ENCODE results near the gene CENPX. TPM values are rescaled to one million over a fixed set of nuclear protein-coding genes. Genes with fewer than 3 reads are reported as not detected.
A peak's percentile ranks its signal among the peaks of the same experiment; 100 is the strongest.

The CENPX gene
- total and polyA plus RNA-seq, 2 donors (not counting 3 experiments of a cell fraction or from before 2014, with no cell fraction given): 56.2 to 67.2 TPM

- ChIA-PET CTCF (interaction anchor here (4.1 kb wide), 1 partner anchor 17 kb away, joined by 18 read pairs; the partner anchor contains the start of gene NOTUM), POLR2A (no interaction called here)
- intact Hi-C loops (cut with micrococcal nuclease): loop anchor here (5.0 kb wide), 3 partner anchors 40 to 120 kb away; partner anchors contain the start of genes CENPX, FASN, LRRC45 and PYCR1
- TF ChIP-seq MYC (IDR thresholded peaks at IDR 0.05; ENCODE audit: low read depth, low read length) (peak; percentile 78), MAX (IDR thresholded peaks at IDR 0.05; ENCODE audit: insufficient read depth, insufficient read length) (peak; percentile 86), JUN (IDR thresholded peaks at IDR 0.05; ENCODE audit: borderline replicate concordance, insufficient read depth, insufficient read length, low read depth) (no peak), POLR2A (IDR thresholded peaks at IDR 0.05; ENCODE audit: low read depth, low read length) (peak; percentile 92), POLR2AphosphoS5 (IDR thresholded peaks at IDR 0.05; ENCODE audit: insufficient read depth, low read depth, low read length) (peak; percentile 84)
- no peaks in the 10 kb centered on the region for H3K9me3 ChIP-seq (replicated peaks; ENCODE audit: control insufficient read depth, insufficient read depth, low read length)
- no peaks in the 10 kb centered on the region for H3K79me2 ChIP-seq (ENCODE audit: control insufficient read depth, insufficient read depth, low read length)
- no peaks in the 10 kb centered on the region for H3K27me3 ChIP-seq (ENCODE audit: control insufficient read depth in 2 of 2, insufficient read depth in 2 of 2, low read length in 2 of 2)
- FAIRE-seq (peak; percentile 87), DNase-seq (ENCODE audit: low read depth, low spot score) (peak; percentile 87)
- dilution Hi-C loops (cut with MboI; ENCODE audit: extremely low pct_ligation_motif_present, low sequenced_read_pairs): no loop called here
- H3K4me2 ChIP-seq (ENCODE audit: insufficient read depth, low read length): peak within 1 kb of the TSS; percentile 62
- no peaks in the 10 kb centered on the region for H3K36me3 ChIP-seq (ENCODE audit: control insufficient read depth in 2 of 2, extremely low read depth in 1 of 2, insufficient read depth in 2 of 2, low read length in 2 of 2)
- H4K20me1 ChIP-seq (replicated peaks; ENCODE audit: control insufficient read depth, extremely low read depth, insufficient read depth, low read length): no peaks in the 10 kb centered on the region
- no peaks in the 10 kb centered on the region for H3K9me1 ChIP-seq (replicated peaks; ENCODE audit: control insufficient read depth, extremely low read depth, insufficient read depth, low read length)
- peaks cover 5% of the 10 kb centered on the region for H3K4me1 ChIP-seq (ENCODE audit: control insufficient read depth, extremely low read depth, insufficient read depth, low read length)
- H3K27ac ChIP-seq (ENCODE audit: insufficient read depth, low read depth, low read length): peak within 1 kb of the TSS; percentile 90
- peak within 1 kb of the TSS; percentile 92 for H3K9ac ChIP-seq (replicated peaks; ENCODE audit: extremely low read depth, insufficient read depth, low read length)
- H3K4me3 ChIP-seq (replicated peaks in 1 of 3; ENCODE audit: insufficient read depth in 1 of 3, low read depth in 1 of 3, low read length in 3 of 3): peak within 1 kb of the TSS; percentile 56 to 80 (median 61)
- BruUV-seq (replicated peaks): no TSS peak
- peak within 1 kb of the TSS; percentile 72 for H2AFZ ChIP-seq (ENCODE audit: low read depth, low read length)
Observed at GRCh38 chr17:81977211-81977808, 45.4 kb downstream of the CENPX start, which contains the start of gene ASPSCR1. Gene ASPSCR1 (plus strand): TSS chr17:81977629. CDS start chr17:81977647, 18 bp downstream.
